Measurements from ENCODE around the gene MOG. TPM values are rescaled to one million over a fixed set of nuclear protein-coding genes. Genes with fewer than 3 reads are reported as not detected.

MOG gene
- total RNA-seq, 1 experiment from 2014 or later, result 0.55 TPM

GRCh38 chr6:29629571-29629970 lies 27.3 kb upstream of the MOG start:
- Mint-ChIP-seq H3K27ac (peak overlapping the region; percentile 2; the same call in 1 of the 2 replicates), H3K9me3 (no peaks in the 10 kb centered on the region), H3K36me3 (no peaks in the 10 kb centered on the region), H3K4me3 (peak overlapping the region; percentile 87), H3K27me3 (ENCODE audit: low read depth) (no peaks in the 10 kb centered on the region), H3K4me1 (peaks cover 72% of the 10 kb centered on the region)
- TF ChIP-seq GABPB1 (CRISPR knock-in tag; IDR thresholded peaks at IDR 0.05) (no peak), MYBL2 (CRISPR knock-in tag; IDR thresholded peaks at IDR 0.05) (no peak), SP1 (CRISPR knock-in tag; conservative IDR thresholded peaks at IDR 0.05) (no peak), USF2 (CRISPR knock-in tag; IDR thresholded peaks at IDR 0.05) (no peak)
- ATAC-seq, result no peak
- ChIA-PET CTCF (interaction anchor here (0.9 to 6.4 kb wide), 6 partner anchors 11 to 67 kb away, joined by 3 to 63 read pairs (median 11); no protein-coding TSS in a partner anchor), POLR2A (no interaction called here)
- no peak for DNase-seq (ENCODE audit: low spot score)

- TF ChIP-seq ATF6 (CRISPR knock-in tag; IDR thresholded peaks at IDR 0.05) (no peak), CREB1 (CRISPR knock-in tag; IDR thresholded peaks at IDR 0.05) (no peak), USF1 (CRISPR knock-in tag; IDR thresholded peaks at IDR 0.05) (no peak), E2F4 (CRISPR knock-in tag; IDR thresholded peaks at IDR 0.05; ENCODE audit: borderline replicate concordance, low read depth) (no peak), MLX (CRISPR knock-in tag; IDR thresholded peaks at IDR 0.05) (no peak), ARID4B (CRISPR knock-in tag; IDR thresholded peaks at IDR 0.05; ENCODE audit: borderline replicate concordance) (no peak), CDX4 (CRISPR knock-in tag; IDR thresholded peaks at IDR 0.05; ENCODE audit: borderline replicate concordance) (no peak), FOXK1 (CRISPR knock-in tag; IDR thresholded peaks at IDR 0.05) (no peak), ZNF232 (CRISPR knock-in tag; IDR thresholded peaks at IDR 0.05) (no peak), ZNF138 (CRISPR knock-in tag; conservative IDR thresholded peaks at IDR 0.05) (no peak), HMGA2 (CRISPR knock-in tag; IDR thresholded peaks at IDR 0.05) (no peak), ZSCAN18 (CRISPR knock-in tag; IDR thresholded peaks at IDR 0.05) (no peak), GTF2I (CRISPR knock-in tag; conservative IDR thresholded peaks at IDR 0.05) (no peak), PREB (CRISPR knock-in tag; IDR thresholded peaks at IDR 0.05; ENCODE audit: borderline replicate concordance) (no peak)
- H3K4me1 Mint-ChIP-seq, result peaks cover 66% of the 10 kb centered on the region
- no peaks in the 10 kb centered on the region for H3K36me3 Mint-ChIP-seq
- no peaks in the 10 kb centered on the region for H3K27me3 Mint-ChIP-seq (ENCODE audit: low read depth)
- ChIA-PET POLR2A (no interaction called here), CTCF (interaction anchor here (0.6 to 4.4 kb wide), 5 partner anchors 17 to 255 kb away, joined by 3 to 28 read pairs (median 8); no protein-coding TSS in a partner anchor)
- no peaks in the 10 kb centered on the region for H3K9me3 Mint-ChIP-seq
- ATAC-seq (no peak), DNase-seq (ENCODE audit: low spot score) (no peak)
- no peak overlapping the region for H3K27ac Mint-ChIP-seq
- peak overlapping the region; percentile 87 for H3K4me3 Mint-ChIP-seq
Observed at GRCh38 chr6:29630315-29630714, 26.6 kb upstream of the MOG start.
